Muscle of leg (tissue), 11 donors: ENCODE measurements around the gene CA12. TPM values are rescaled to one million over a fixed set of nuclear protein-coding genes. Genes with fewer than 3 reads are reported as not detected.

Experiments used
- DNase-seq: peaks from one replicate; pipeline ENCODE4 v3.0.0; 2013
- H3K27ac ChIP-seq: one replicate; pipeline ENCODE4 v1.5.1; 2013; ENCODE audit warnings: mild to moderate bottlenecking, low read length, control low read depth
- H3K27me3 ChIP-seq: one replicate; pipeline ENCODE4 v1.6.1; 2013; ENCODE audit warnings: low read length; ENCODE audit not compliant: control insufficient read depth, insufficient read depth
- H3K36me3 ChIP-seq: one replicate; pipeline ENCODE4 v1.6.1; 2013; ENCODE audit warnings: low read length; ENCODE audit not compliant: control insufficient read depth, insufficient read depth
- H3K4me1 ChIP-seq: one replicate; pipeline ENCODE4 v1.6.1; 2013; ENCODE audit warnings: low read length; ENCODE audit not compliant: control insufficient read depth, insufficient read depth
- H3K4me3 ChIP-seq: one replicate; pipeline ENCODE4 v1.5.1; 2013; ENCODE audit warnings: low read length, control low read depth
- H3K9me3 ChIP-seq: replicated peaks from 2 replicates; pipeline ENCODE4 v1.6.1; 2013; ENCODE audit warnings: low read depth, low read length; ENCODE audit not compliant: control insufficient read depth
- WGBS: methylation state at CpG from one replicate; pipeline ENCODE4 v1.1.5; 2013; ENCODE audit warnings: missing lambda C conversion rate; ENCODE audit not compliant: insufficient coverage; 5-methylcytosine and 5-hydroxymethylcytosine counted together
- polyA plus RNA-seq, 8 donors: library from polyadenylated mRNA; unstranded; fragments of 120-200 nt; gene quantifications; one replicate each; pipeline versions ENCODE4 v1.2.1 to v1.2.3, GENCODE V29; 2013; ENCODE audit warnings: inconsistent platforms in 1 of 8, low replicate concordance in 1 of 8; ENCODE audit not compliant: insufficient read length in 8 of 8, insufficient read depth in 1 of 8
- total RNA-seq: library from RNA; stranded (reverse); fragments of 120-200 nt; gene quantifications from one replicate; pipeline ENCODE4 v1.2.4, GENCODE V29; 2013

The CA12 gene
- total and polyA plus RNA-seq, 9 donors: 0.46 to 2.9 (median 1.4) TPM

GRCh38 chr15:63378946-63379345 lies 2.7 kb downstream of the CA12 start:
- Histone ChIP-seq H3K4me1 (peaks cover 26% of the 10 kb centered on the region), H3K9me3 (no peaks in the 10 kb centered on the region), H3K27me3 (peaks cover 40% of the 10 kb centered on the region), H3K36me3 (no peaks in the 10 kb centered on the region), H3K4me3 (no peak overlapping the region), H3K27ac (no peak overlapping the region)
- 91% methylated on average over 4 of the region's 7 CpGs for WGBS
- no peak for DNase-seq

GRCh38 chr15:63374686-63375520 lies 6.7 kb downstream of the CA12 start:
- no peaks in the 10 kb centered on the region for H3K36me3 ChIP-seq
- H3K27ac ChIP-seq: peak overlapping the region; percentile 24
- no peaks in the 10 kb centered on the region for H3K9me3 ChIP-seq
- WGBS: 15% methylated on average over 7 of the region's 11 CpGs
- peak; percentile 87 for DNase-seq
- H3K4me1 ChIP-seq: peaks cover 24% of the 10 kb centered on the region
- peaks cover 8% of the 10 kb centered on the region for H3K27me3 ChIP-seq
- H3K4me3 ChIP-seq: no peak overlapping the region

GRCh38 chr15:63373866-63374548 lies 7.6 kb downstream of the CA12 start:
- H3K27me3 ChIP-seq: no peaks in the 10 kb centered on the region
- H3K4me3 ChIP-seq: no peak overlapping the region
- H3K4me1 ChIP-seq: peaks cover 23% of the 10 kb centered on the region
- no peaks in the 10 kb centered on the region for H3K36me3 ChIP-seq
- DNase-seq: no peak
- WGBS: 95% methylated on average over 8 of the region's 9 CpGs
- no peaks in the 10 kb centered on the region for H3K9me3 ChIP-seq
- H3K27ac ChIP-seq: no peak overlapping the region

GRCh38 chr15:63373330-63373729 lies 8.3 kb downstream of the CA12 start:
- 86% methylated on average over 1 of the region's 3 CpGs for WGBS
- Histone ChIP-seq H3K36me3 (no peaks in the 10 kb centered on the region), H3K27me3 (no peaks in the 10 kb centered on the region), H3K9me3 (no peaks in the 10 kb centered on the region), H3K4me3 (no peak overlapping the region), H3K27ac (no peak overlapping the region), H3K4me1 (peaks cover 23% of the 10 kb centered on the region)
- no peak for DNase-seq

GRCh38 chr15:63372753-63373152 lies 8.9 kb downstream of the CA12 start:
- no peak overlapping the region for H3K27ac ChIP-seq
- H3K4me3 ChIP-seq: no peak overlapping the region
- no peaks in the 10 kb centered on the region for H3K27me3 ChIP-seq
- H3K36me3 ChIP-seq: no peaks in the 10 kb centered on the region
- peaks cover 23% of the 10 kb centered on the region for H3K4me1 ChIP-seq
- H3K9me3 ChIP-seq: no peaks in the 10 kb centered on the region
- 93% methylated on average over 4 of the region's 5 CpGs for WGBS
- DNase-seq: no peak

- H3K27me3 ChIP-seq: no peaks in the 10 kb centered on the region
- no peaks in the 10 kb centered on the region for H3K36me3 ChIP-seq
- H3K4me1 ChIP-seq: peaks cover 23% of the 10 kb centered on the region
- DNase-seq: peak; percentile 29
- no peak overlapping the region for H3K4me3 ChIP-seq
- WGBS: 56% methylated on average over 11 of the region's 12 CpGs
- H3K9me3 ChIP-seq: no peaks in the 10 kb centered on the region
- no peak overlapping the region for H3K27ac ChIP-seq
Observed at GRCh38 chr15:63372018-63372705, 9.5 kb downstream of the CA12 start.

GRCh38 chr15:63371297-63371918 lies 10.2 kb downstream of the CA12 start:
- H3K36me3 ChIP-seq: no peaks in the 10 kb centered on the region
- H3K27me3 ChIP-seq: no peaks in the 10 kb centered on the region
- peak; percentile 78 for DNase-seq
- H3K27ac ChIP-seq: no peak overlapping the region
- no peaks in the 10 kb centered on the region for H3K9me3 ChIP-seq
- H3K4me3 ChIP-seq: no peak overlapping the region
- WGBS: 44% methylated on average over 5 of the region's 15 CpGs
- peaks cover 23% of the 10 kb centered on the region for H3K4me1 ChIP-seq

- DNase-seq: no peak
- whole genome bisulfite sequencing: 80% methylated on average over 3 of the region's 4 CpGs
- Histone ChIP-seq H3K27ac (no peak overlapping the region), H3K4me1 (peaks cover 23% of the 10 kb centered on the region), H3K9me3 (no peaks in the 10 kb centered on the region), H3K4me3 (no peak overlapping the region), H3K36me3 (no peaks in the 10 kb centered on the region), H3K27me3 (no peaks in the 10 kb centered on the region)
Observed at GRCh38 chr15:63370764-63371163, 10.9 kb downstream of the CA12 start.

GRCh38 chr15:63369781-63370180 lies 11.9 kb downstream of the CA12 start:
- peak; percentile 26 for DNase-seq
- H3K4me3 ChIP-seq: no peak overlapping the region
- 100% methylated on average over 1 of the region's 4 CpGs for WGBS
- H3K36me3 ChIP-seq: no peaks in the 10 kb centered on the region
- H3K27me3 ChIP-seq: no peaks in the 10 kb centered on the region
- no peak overlapping the region for H3K27ac ChIP-seq
- H3K9me3 ChIP-seq: no peaks in the 10 kb centered on the region
- H3K4me1 ChIP-seq: peaks cover 17% of the 10 kb centered on the region

- Histone ChIP-seq H3K27ac (no peak overlapping the region), H3K27me3 (no peaks in the 10 kb centered on the region), H3K4me3 (no peak overlapping the region), H3K36me3 (no peaks in the 10 kb centered on the region), H3K4me1 (peaks cover 12% of the 10 kb centered on the region), H3K9me3 (no peaks in the 10 kb centered on the region)
- DNase-seq: no peak
- 100% methylated on average over 2 of the region's 3 CpGs for WGBS
Observed at GRCh38 chr15:63369296-63369695, 12.3 kb downstream of the CA12 start.
